NT2/D1 (cell line): ENCODE measurements around the gene NTN1.

Source experiments
- YY1 ChIP-seq: IDR thresholded peaks from 2 replicates; pipeline ENCODE4 v1.6.1; 2011; ENCODE audit not compliant: insufficient read length, insufficient read depth
- ZNF274 ChIP-seq: IDR thresholded peaks from 2 replicates; pipeline ENCODE4 v1.6.1; 2011; ENCODE audit warnings: mild to moderate bottlenecking, low read depth, low read length

DNA sequence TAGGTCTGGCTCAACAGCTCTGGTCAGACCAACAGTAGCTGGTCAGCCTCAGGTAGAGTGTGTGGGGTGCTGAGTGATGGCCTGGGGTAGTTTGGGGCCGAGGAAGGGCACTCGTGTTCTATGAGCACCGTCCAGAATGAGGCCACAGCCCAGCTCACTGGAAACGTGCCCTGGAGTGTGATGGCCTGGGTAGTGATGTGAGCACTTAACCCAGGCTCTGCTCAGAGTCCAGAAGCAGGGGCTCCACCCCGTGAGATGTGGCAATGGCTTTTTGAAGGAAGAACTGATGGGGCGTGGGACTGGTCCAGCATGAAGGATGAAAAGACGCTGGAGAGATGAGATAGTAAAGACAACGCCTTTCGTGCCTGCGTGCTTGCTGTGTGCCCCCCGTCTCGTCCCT, 35.3 kb downstream of the NTN1 start:
- TF ChIP-seq ZNF274: no peak
- TF ChIP-seq YY1: no peak
